ENCODE results near the gene OBSCN. TPM values are rescaled to one million over a fixed set of nuclear protein-coding genes. Genes with fewer than 3 reads are reported as not detected.

Gene OBSCN
- total RNA-seq, 1 donor from 2014 or later: 17.5 TPM

- H3K4me1 ChIP-seq (ENCODE audit: insufficient read depth, low read length): no peaks in the 10 kb centered on the region
- no peak overlapping the region for H3K9ac ChIP-seq (ENCODE audit: low read length)
- Mint-ChIP-seq H3K4me1 (ENCODE audit: low read depth, unreplicated experiment) (no peaks in the 10 kb centered on the region), H3K9me3 (ENCODE audit: unreplicated experiment) (no peaks in the 10 kb centered on the region), H3K4me3 (ENCODE audit: unreplicated experiment) (no peak overlapping the region), H3K27ac (ENCODE audit: unreplicated experiment) (no peak overlapping the region), H3K27me3 (ENCODE audit: low read depth, unreplicated experiment) (peaks cover 2% of the 10 kb centered on the region), H3K36me3 (ENCODE audit: low read depth, unreplicated experiment) (peaks cover 5% of the 10 kb centered on the region)
- no peaks in the 10 kb centered on the region for H3K36me3 ChIP-seq (ENCODE audit: insufficient read depth, low read length)
- H3K27ac ChIP-seq (ENCODE audit: low read depth, low read length): no peak overlapping the region
- no peak for TF ChIP-seq EZH2 (IDR thresholded peaks at IDR 0.05; ENCODE audit: insufficient read depth, low read length)
- TF ChIP-seq CTCF (IDR thresholded peaks at IDR 0.05; ENCODE audit: insufficient read depth, low read depth, low read length): no peak
- no peak overlapping the region for H3K4me2 ChIP-seq (ENCODE audit: low read length)
- no peak overlapping the region for H3K4me3 ChIP-seq (ENCODE audit: insufficient read depth, low read depth, low read length)
- no peak for FAIRE-seq
- no peaks in the 10 kb centered on the region for H3K79me2 ChIP-seq (ENCODE audit: insufficient read depth, low read length)
- no peaks in the 10 kb centered on the region for H4K20me1 ChIP-seq (ENCODE audit: insufficient read depth, low read length)
- H2AFZ ChIP-seq (ENCODE audit: low read depth, low read length): no peak overlapping the region
- H3K27me3 ChIP-seq (ENCODE audit: insufficient read depth, low read length): no peaks in the 10 kb centered on the region
- H3K9me3 ChIP-seq (ENCODE audit: insufficient read depth, low read depth, low read length): peaks cover 4% of the 10 kb centered on the region
- DNase-seq (ENCODE audit: low read depth): no peak
Observed at GRCh38 chr1:228358039-228358763, 150.4 kb downstream of the OBSCN start.

GRCh38 chr1:228358764-228359612, 151.1 kb downstream of the OBSCN start:
- no peak overlapping the region for H3K4me2 ChIP-seq (ENCODE audit: low read length)
- H3K4me1 ChIP-seq (ENCODE audit: insufficient read depth, low read length): no peaks in the 10 kb centered on the region
- Mint-ChIP-seq H3K36me3 (ENCODE audit: low read depth, unreplicated experiment) (peaks cover 5% of the 10 kb centered on the region), H3K27ac (ENCODE audit: unreplicated experiment) (no peak overlapping the region), H3K27me3 (ENCODE audit: low read depth, unreplicated experiment) (peaks cover 5% of the 10 kb centered on the region), H3K9me3 (ENCODE audit: unreplicated experiment) (no peaks in the 10 kb centered on the region), H3K4me1 (ENCODE audit: low read depth, unreplicated experiment) (no peaks in the 10 kb centered on the region), H3K4me3 (ENCODE audit: unreplicated experiment) (no peak overlapping the region)
- TF ChIP-seq EZH2 (IDR thresholded peaks at IDR 0.05; ENCODE audit: insufficient read depth, low read length) (no peak), CTCF (IDR thresholded peaks at IDR 0.05; ENCODE audit: insufficient read depth, low read depth, low read length) (no peak)
- H3K79me2 ChIP-seq (ENCODE audit: insufficient read depth, low read length): no peaks in the 10 kb centered on the region
- H4K20me1 ChIP-seq (ENCODE audit: insufficient read depth, low read length): no peaks in the 10 kb centered on the region
- DNase-seq (ENCODE audit: low read depth) (no peak), FAIRE-seq (no peak)
- no peak overlapping the region for H3K9ac ChIP-seq (ENCODE audit: low read length)
- no peaks in the 10 kb centered on the region for H3K36me3 ChIP-seq (ENCODE audit: insufficient read depth, low read length)
- no peaks in the 10 kb centered on the region for H3K27me3 ChIP-seq (ENCODE audit: insufficient read depth, low read length)
- H3K27ac ChIP-seq (ENCODE audit: low read depth, low read length): no peak overlapping the region
- H2AFZ ChIP-seq (ENCODE audit: low read depth, low read length): no peak overlapping the region
- H3K4me3 ChIP-seq (ENCODE audit: insufficient read depth, low read depth, low read length): no peak overlapping the region
- peaks cover 4% of the 10 kb centered on the region for H3K9me3 ChIP-seq (ENCODE audit: insufficient read depth, low read depth, low read length)
